H9 (cell line): ENCODE measurements around the gene FAF1. TPM values are rescaled to one million over a fixed set of nuclear protein-coding genes. Genes with fewer than 3 reads are reported as not detected.

Experiments used
- DNase-seq: peaks from one replicate; pipeline ENCODE4 v3.0.0-alpha.2; 2017
- H2AFZ ChIP-seq: one replicate; pipeline ENCODE4 v1.6.1; 2013; ENCODE audit warnings: mild to moderate bottlenecking, low read length, control low read depth, moderate library complexity
- H2AK5ac ChIP-seq: 2 replicates; pipeline ENCODE4 v1.6.1; 2013; ENCODE audit warnings: low read length, control low read depth, mixed read lengths; ENCODE audit not compliant: insufficient read length
- H2BK120ac ChIP-seq: one replicate; pipeline ENCODE4 v1.6.1; 2013; ENCODE audit warnings: low read depth, mild to moderate bottlenecking, low read length, control low read depth, inconsistent platforms; ENCODE audit not compliant: poor library complexity, severe bottlenecking
- H2BK12ac ChIP-seq: 2 replicates; pipeline ENCODE4 v1.6.1; 2013; ENCODE audit warnings: low read length, control low read depth, mixed read lengths, low read depth; ENCODE audit not compliant: insufficient read length
- H2BK15ac ChIP-seq: 2 replicates; pipeline ENCODE4 v1.6.1; 2013; ENCODE audit warnings: low read depth, low read length, control low read depth
- H2BK20ac ChIP-seq: one replicate; pipeline ENCODE4 v1.6.1; 2013; ENCODE audit warnings: low read depth, mild to moderate bottlenecking, low read length, control low read depth, inconsistent platforms; ENCODE audit not compliant: poor library complexity, severe bottlenecking
- H2BK5ac ChIP-seq: 2 replicates; pipeline ENCODE4 v1.6.1; 2013; ENCODE audit warnings: low read length, control low read depth, mixed read lengths; ENCODE audit not compliant: insufficient read length
- H3K14ac ChIP-seq: 2 replicates; pipeline ENCODE4 v1.6.1; 2013; ENCODE audit warnings: low read length, control low read depth; ENCODE audit not compliant: insufficient read depth
- H3K18ac ChIP-seq: 2 replicates; pipeline ENCODE4 v1.6.1; 2013; ENCODE audit warnings: low read depth, mild to moderate bottlenecking, mixed read lengths, low read length, control low read depth; ENCODE audit not compliant: insufficient read length
- H3K23ac ChIP-seq: 2 replicates; pipeline ENCODE4 v1.6.1; 2013; ENCODE audit warnings: low read length, control low read depth, mixed read lengths, low read depth; ENCODE audit not compliant: insufficient read length
- H3K23me2 ChIP-seq: 2 replicates; pipeline ENCODE4 v1.6.1; 2013; ENCODE audit warnings: low read depth, mild to moderate bottlenecking, mixed read lengths, low read length, control low read depth; ENCODE audit not compliant: insufficient read length, poor library complexity, severe bottlenecking
- H3K27ac ChIP-seq: 2 replicates; pipeline ENCODE4 v1.5.1; 2013; ENCODE audit warnings: low read length, control low read depth, mixed read lengths, low read depth; ENCODE audit not compliant: insufficient read length
- H3K27me3 ChIP-seq: 2 replicates; pipeline ENCODE4 v1.6.1; 2013; ENCODE audit warnings: low read length, control low read depth, inconsistent platforms; ENCODE audit not compliant: insufficient read depth
- H3K4ac ChIP-seq: 2 replicates; pipeline ENCODE4 v1.6.1; 2013; ENCODE audit warnings: low read depth, mild to moderate bottlenecking, control low read depth, inconsistent platforms, low read length, moderate library complexity
- H3K4me1 ChIP-seq: 2 replicates; pipeline ENCODE4 v1.6.1; 2013; ENCODE audit warnings: low read length, control low read depth, inconsistent platforms; ENCODE audit not compliant: insufficient read depth
- H3K4me2 ChIP-seq: 2 replicates; pipeline ENCODE4 v1.6.1; 2013; ENCODE audit warnings: low read length, control low read depth, mixed read lengths; ENCODE audit not compliant: insufficient read length, insufficient read depth
- H3K56ac ChIP-seq: 2 replicates; pipeline ENCODE4 v1.6.1; 2013; ENCODE audit warnings: low read depth, mild to moderate bottlenecking, mixed read lengths, low read length, control low read depth; ENCODE audit not compliant: insufficient read length
- H3K79me1 ChIP-seq: 2 replicates; pipeline ENCODE4 v1.6.1; 2013; ENCODE audit warnings: low read depth, mild to moderate bottlenecking, moderate library complexity, low read length, control low read depth, inconsistent platforms; ENCODE audit not compliant: insufficient read depth, poor library complexity, severe bottlenecking
- H3K79me2 ChIP-seq: 2 replicates; pipeline ENCODE4 v1.6.1; 2013; ENCODE audit warnings: low read length, control low read depth, inconsistent platforms; ENCODE audit not compliant: insufficient read depth
- H3K9ac ChIP-seq: 2 replicates; pipeline ENCODE4 v1.6.1; 2013; ENCODE audit warnings: low read length, control low read depth, mixed read lengths; ENCODE audit not compliant: insufficient read length; ENCODE audit errors: extremely low read depth
- H3K9me3 ChIP-seq: one replicate; pipeline ENCODE4 v1.6.1; 2013; ENCODE audit warnings: low read depth, low read length, inconsistent platforms; ENCODE audit not compliant: control insufficient read depth
- H3T11ph ChIP-seq: one replicate; pipeline ENCODE4 v1.6.1; 2013; ENCODE audit warnings: mild to moderate bottlenecking, low read length, control low read depth, inconsistent platforms
- H4K20me1 ChIP-seq: one replicate; pipeline ENCODE4 v1.6.1; 2013; ENCODE audit not compliant: control insufficient read depth, insufficient read length, insufficient read depth
- H4K5ac ChIP-seq: 2 replicates; pipeline ENCODE4 v1.6.1; 2013; ENCODE audit warnings: low read depth, mild to moderate bottlenecking, mixed read lengths, low read length, control low read depth; ENCODE audit not compliant: insufficient read length
- H4K8ac ChIP-seq: replicated peaks from 2 replicates; pipeline ENCODE4 v1.6.1; 2013; ENCODE audit warnings: low read length, control low read depth, mixed read lengths, low read depth; ENCODE audit not compliant: insufficient read length
- H4K91ac ChIP-seq: 2 replicates; pipeline ENCODE4 v1.6.1; 2013; ENCODE audit warnings: low read depth, mild to moderate bottlenecking, moderate library complexity, mixed read lengths, low read length, control low read depth; ENCODE audit not compliant: insufficient read length
- H3K27ac Mint-ChIP-seq, 3 experiments: 2 replicates in 2 of 3; 3 replicates in 1 of 3; pipeline ENCODE4 v1.8.0; 2020 to 2021; ENCODE audit warnings: mixed read lengths in 3 of 3, mild to moderate bottlenecking in 1 of 3, moderate library complexity in 1 of 3
- H3K27me3 Mint-ChIP-seq: 2 replicates; pipeline ENCODE4 v1.8.0; 2021; ENCODE audit warnings: low read depth, mild to moderate bottlenecking, moderate library complexity, mixed read lengths
- H3K36me3 Mint-ChIP-seq, 3 experiments: 2 replicates in 2 of 3; 3 replicates in 1 of 3; pipeline ENCODE4 v1.8.0; 2020 to 2021; ENCODE audit warnings: low read depth in 3 of 3, mixed read lengths in 3 of 3; ENCODE audit not compliant: insufficient read depth in 1 of 3
- H3K4me1 Mint-ChIP-seq, 2 experiments: 2 replicates each; pipeline ENCODE4 v1.8.0; 2020; ENCODE audit warnings: mixed read lengths in 2 of 2
- H3K4me3 Mint-ChIP-seq, 2 experiments: 2 replicates in 1 of 2; 3 replicates in 1 of 2; pipeline ENCODE4 v1.8.0; 2020 to 2021; ENCODE audit warnings: mild to moderate bottlenecking in 2 of 2, mixed read lengths in 2 of 2, moderate library complexity in 1 of 2
- H3K9me3 Mint-ChIP-seq, 2 experiments: 2 replicates in 1 of 2; 3 replicates in 1 of 2; pipeline ENCODE4 v1.8.0; 2020; ENCODE audit warnings: mild to moderate bottlenecking in 2 of 2, mixed read lengths in 2 of 2, moderate library complexity in 1 of 2
- CTCF ChIP-seq: fragments of 200-600 bp; sonication (generic); conservative IDR thresholded peaks from 3 replicates; pipeline ENCODE4 v1.8.0; 2021; ENCODE audit warnings: antibody characterized with exemption, mild to moderate bottlenecking
- WGBS: extraction: QIAGEN DNeasy Blood & Tissue Kit; methylation state at CpG from one replicate; pipeline ENCODE4 v1.1.7; 2013; ENCODE audit warnings: missing lambda C conversion rate, low lambda C conversion rate, mixed read lengths; ENCODE audit not compliant: insufficient read length; ENCODE audit errors: extremely low coverage; 5-methylcytosine and 5-hydroxymethylcytosine counted together
- total RNA-seq: library from RNA; stranded (reverse); gene quantifications from 2 replicates; pipeline ENCODE4 v1.2.1, GENCODE V29; 2021

Gene FAF1
- total RNA-seq, 1 experiment from 2014 or later, result 60.8 TPM

GRCh38 chr1:50978144-50978851 lies 18.2 kb upstream of the FAF1 start:
- Histone ChIP-seq H3K79me2 (no peaks in the 10 kb centered on the region), H3K79me1 (no peaks in the 10 kb centered on the region), H3K4me2 (peak overlapping the region; percentile 89), H4K8ac (no peak overlapping the region), H4K20me1 (no peaks in the 10 kb centered on the region), H3K56ac (no peak overlapping the region), H3K14ac (no peak overlapping the region), H2BK20ac (no peak overlapping the region), H3K27ac (no peak overlapping the region), H4K5ac (no peak overlapping the region), H3K18ac (no peak overlapping the region), H3K9ac (no peak overlapping the region), H3K4me1 (0 out of 2 replicates have a peak, but pooled peaks cover 2% of the 10 kb centered on the region), H2BK12ac (no peak overlapping the region), H2BK15ac (no peak overlapping the region), H3K23ac (no peak overlapping the region), H4K91ac (no peak overlapping the region), H3K27me3 (peaks cover 44% of the 10 kb centered on the region), H3T11ph (no peak overlapping the region), H2BK5ac (no peak overlapping the region), H2BK120ac (no peak overlapping the region), H2AFZ (no peak overlapping the region), H2AK5ac (no peak overlapping the region), H3K9me3 (no peaks in the 10 kb centered on the region), H3K23me2 (peaks cover 6% of the 10 kb centered on the region), H3K4ac (no peak overlapping the region)
- peak overlapping the region; percentile 55 to 81 for H3K4me3 Mint-ChIP-seq
- peaks cover 21 to 29% of the 10 kb centered on the region in 2 experiments for H3K4me1 Mint-ChIP-seq
- peak; percentile 90 for DNase-seq
- peak overlapping the region in 1 of 3 experiments; percentile 35; a peak in 1 of 7 replicates for H3K27ac Mint-ChIP-seq
- peaks cover 3% of the 10 kb centered on the region in 2 experiments; a peak in 1 of 5 replicates for H3K9me3 Mint-ChIP-seq
- no peaks in the 10 kb centered on the region; a peak in 1 of 7 replicates for H3K36me3 Mint-ChIP-seq
- no CpG with 5 or more reads among the region's 42 CpGs for WGBS
- peaks cover 97% of the 10 kb centered on the region for H3K27me3 Mint-ChIP-seq
- TF ChIP-seq CTCF, result no peak
